Trophoblast cell (in vitro differentiated cells and primary cell): ENCODE results near the gene TP73.

ENCODE experiments used
- DNase-seq, 2 donors: peaks; one replicate each; pipeline ENCODE4 v3.0.0-alpha.2; 2016
- H2AFZ ChIP-seq: 2 replicates; pipeline ENCODE4 v1.6.1; 2013; ENCODE audit warnings: low read length, moderate library complexity, mild to moderate bottlenecking; ENCODE audit not compliant: insufficient read depth, poor library complexity
- H2AK5ac ChIP-seq: 2 replicates; pipeline ENCODE4 v1.6.1; 2013; ENCODE audit warnings: mild to moderate bottlenecking, low read length
- H2BK120ac ChIP-seq: 2 replicates; pipeline ENCODE4 v1.6.1; 2013; ENCODE audit warnings: low read length, mild to moderate bottlenecking, moderate library complexity; ENCODE audit not compliant: insufficient read depth, poor library complexity
- H2BK12ac ChIP-seq: 2 replicates; pipeline ENCODE4 v1.6.1; 2013; ENCODE audit warnings: mild to moderate bottlenecking, low read length, moderate library complexity
- H2BK5ac ChIP-seq: 2 replicates; pipeline ENCODE4 v1.6.1; 2013; ENCODE audit warnings: low read length, low read depth, moderate library complexity, mild to moderate bottlenecking; ENCODE audit not compliant: poor library complexity
- H3K14ac ChIP-seq: 2 replicates; pipeline ENCODE4 v1.6.1; 2013; ENCODE audit warnings: mild to moderate bottlenecking, low read length
- H3K18ac ChIP-seq: 2 replicates; pipeline ENCODE4 v1.6.1; 2013; ENCODE audit warnings: mild to moderate bottlenecking, low read length
- H3K23ac ChIP-seq: 2 replicates; pipeline ENCODE4 v1.6.1; 2013; ENCODE audit warnings: low read length
- H3K27ac ChIP-seq: 2 replicates; pipeline ENCODE4 v1.5.1; 2013; ENCODE audit warnings: low read depth, mild to moderate bottlenecking, inconsistent platforms, low read length, moderate library complexity
- H3K27me3 ChIP-seq: 2 replicates; pipeline ENCODE4 v1.6.1; 2013; ENCODE audit warnings: inconsistent platforms, mild to moderate bottlenecking, low read length, moderate library complexity; ENCODE audit not compliant: insufficient read depth
- H3K36me3 ChIP-seq, 2 experiments: 1 replicate in 1 of 2; 2 replicates in 1 of 2; pipeline ENCODE4 v1.6.1; 2013; ENCODE audit warnings: low read length in 2 of 2, mild to moderate bottlenecking in 2 of 2, moderate library complexity in 1 of 2; ENCODE audit not compliant: insufficient read depth in 2 of 2, control insufficient read depth in 1 of 2
- H3K4ac ChIP-seq: 2 replicates; pipeline ENCODE4 v1.6.1; 2013; ENCODE audit warnings: low read depth, mild to moderate bottlenecking, low read length, moderate library complexity
- H3K4me1 ChIP-seq, 2 experiments: 1 replicate in 1 of 2; 2 replicates in 1 of 2; pipeline ENCODE4 v1.6.1; 2013; ENCODE audit warnings: low read length in 2 of 2, mild to moderate bottlenecking in 2 of 2, moderate library complexity in 1 of 2; ENCODE audit not compliant: insufficient read depth in 2 of 2, control insufficient read depth in 1 of 2
- H3K4me2 ChIP-seq: 2 replicates; pipeline ENCODE4 v1.6.1; 2013; ENCODE audit warnings: inconsistent platforms, mild to moderate bottlenecking, low read length, moderate library complexity
- H3K4me3 ChIP-seq: 2 replicates; pipeline ENCODE4 v1.5.1; 2013; ENCODE audit warnings: mild to moderate bottlenecking, low read depth, low read length, inconsistent platforms
- H3K79me1 ChIP-seq: one replicate; pipeline ENCODE4 v1.6.1; 2013; ENCODE audit warnings: low read length
- H3K79me2 ChIP-seq: 2 replicates; pipeline ENCODE4 v1.6.1; 2013; ENCODE audit warnings: low read length, mild to moderate bottlenecking; ENCODE audit not compliant: control insufficient read depth, insufficient read depth, poor library complexity
- H3K9ac ChIP-seq: 2 replicates; pipeline ENCODE4 v1.6.1; 2013; ENCODE audit warnings: mild to moderate bottlenecking, low read length
- H3K9me3 ChIP-seq: 2 replicates; pipeline ENCODE4 v1.6.1; 2013; ENCODE audit warnings: low read depth, mild to moderate bottlenecking, control low read depth, inconsistent platforms, low read length; ENCODE audit not compliant: insufficient read depth
- H4K12ac ChIP-seq: 2 replicates; pipeline ENCODE4 v1.6.1; 2013; ENCODE audit warnings: low read depth, mild to moderate bottlenecking, low read length, moderate library complexity
- H4K8ac ChIP-seq: 2 replicates; pipeline ENCODE4 v1.6.1; 2013; ENCODE audit warnings: low read depth, mild to moderate bottlenecking, low read length, moderate library complexity
- H4K91ac ChIP-seq: one replicate; pipeline ENCODE4 v1.6.1; 2013; ENCODE audit warnings: low read depth, mild to moderate bottlenecking, low read length, moderate library complexity
- WGBS: extraction: QIAGEN DNeasy Blood & Tissue Kit; methylation state at CpG from one replicate; pipeline ENCODE4 v1.1.7; 2013; ENCODE audit warnings: missing lambda C conversion rate; ENCODE audit not compliant: insufficient read length, insufficient coverage; ENCODE audit errors: extremely low coverage; 5-methylcytosine and 5-hydroxymethylcytosine counted together

Gene TP73

DNA sequence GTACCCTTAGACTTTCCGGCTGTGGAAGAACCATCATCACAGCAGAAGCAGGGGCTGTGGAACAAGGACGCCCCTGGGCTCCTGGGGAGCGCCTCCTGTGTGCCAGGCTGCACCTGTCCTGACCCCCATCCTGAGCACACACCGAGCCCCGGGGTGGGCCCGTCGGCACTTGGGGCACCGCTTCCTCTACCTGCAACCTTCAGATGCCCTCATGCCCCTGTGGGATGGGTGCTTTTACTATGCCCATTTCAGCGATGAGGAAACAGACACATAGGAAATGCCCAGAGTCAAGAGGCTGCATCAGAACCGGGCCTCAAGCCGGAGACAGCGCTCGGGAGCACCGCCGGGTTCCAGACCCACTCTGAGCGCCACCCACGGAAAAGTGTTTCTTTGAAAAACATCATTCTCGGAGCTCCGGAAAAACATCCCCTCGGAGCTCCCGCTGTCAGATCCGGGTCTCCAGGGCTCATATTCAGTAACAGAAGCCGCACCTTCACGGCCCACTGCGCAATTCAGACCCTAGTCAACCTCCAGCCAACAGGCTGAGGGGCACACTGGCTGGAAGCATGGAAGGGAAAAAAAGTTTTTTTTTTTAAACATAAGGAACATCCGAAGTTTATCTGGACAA is 19.5 kb upstream of the TP73 start:
- H4K12ac ChIP-seq: no peak overlapping the region
- H3K27ac ChIP-seq: no peak overlapping the region
- no peak overlapping the region for H3K23ac ChIP-seq
- H3K4ac ChIP-seq: no peak overlapping the region
- H2BK5ac ChIP-seq: no peak overlapping the region
- H3K4me3 ChIP-seq: no peak overlapping the region
- H3K4me1 ChIP-seq: no peaks in the 10 kb centered on the region
- H2BK12ac ChIP-seq: no peak overlapping the region
- DNase-seq: no peak
- no peak overlapping the region for H2AFZ ChIP-seq
- no peak overlapping the region for H4K91ac ChIP-seq
- no CpG with 5 or more reads among the region's 26 CpGs for WGBS
- no peaks in the 10 kb centered on the region for H3K79me2 ChIP-seq
- peaks cover 62 to 85% of the 10 kb centered on the region in 2 experiments for H3K36me3 ChIP-seq
- no peak overlapping the region for H3K14ac ChIP-seq
- H3K9ac ChIP-seq: no peak overlapping the region
- H3K4me2 ChIP-seq: no peak overlapping the region
- H4K8ac ChIP-seq: no peak overlapping the region
- peaks cover 1% of the 10 kb centered on the region for H3K9me3 ChIP-seq
- H2BK120ac ChIP-seq: no peak overlapping the region
- H3K27me3 ChIP-seq: no peaks in the 10 kb centered on the region
- no peaks in the 10 kb centered on the region for H3K79me1 ChIP-seq
- H2AK5ac ChIP-seq: no peak overlapping the region
- H3K18ac ChIP-seq: no peak overlapping the region

GRCh38 chr1:3633344-3634058 is 18.8 kb upstream of the TP73 start:
- H4K12ac ChIP-seq: no peak overlapping the region

GRCh38 chr1:3634059-3634800 is 18.1 kb upstream of the TP73 start:
- no peak overlapping the region for H3K4me2 ChIP-seq
- no peak overlapping the region for H2BK120ac ChIP-seq
- no peak overlapping the region for H2BK5ac ChIP-seq
- H3K27me3 ChIP-seq: no peaks in the 10 kb centered on the region
- H4K12ac ChIP-seq: no peak overlapping the region
- no peak overlapping the region for H3K27ac ChIP-seq
- H3K9ac ChIP-seq: no peak overlapping the region
- no peak overlapping the region for H3K14ac ChIP-seq
- H3K4ac ChIP-seq: no peak overlapping the region
- H2BK12ac ChIP-seq: no peak overlapping the region
- H3K23ac ChIP-seq: no peak overlapping the region
- no peaks in the 10 kb centered on the region for H3K79me1 ChIP-seq
- no peak for DNase-seq
- no peak overlapping the region for H4K91ac ChIP-seq
- H2AK5ac ChIP-seq: no peak overlapping the region
- H3K4me3 ChIP-seq: no peak overlapping the region
- no peak overlapping the region for H2AFZ ChIP-seq
- peaks cover 1% of the 10 kb centered on the region for H3K9me3 ChIP-seq
- WGBS: no CpG with 5 or more reads among the region's 22 CpGs
- H3K4me1 ChIP-seq: no peaks in the 10 kb centered on the region
- H3K79me2 ChIP-seq: no peaks in the 10 kb centered on the region
- H3K36me3 ChIP-seq: peaks cover 55 to 81% of the 10 kb centered on the region in 2 experiments
- H4K8ac ChIP-seq: no peak overlapping the region
- H3K18ac ChIP-seq: no peak overlapping the region

More at GRCh38 chr1:3633344-3634058, 18.8 kb upstream of the TP73 start:
- no peak overlapping the region for H3K4me3 ChIP-seq
- no peak overlapping the region for H3K9ac ChIP-seq
- no peaks in the 10 kb centered on the region for H3K79me2 ChIP-seq
- H2AK5ac ChIP-seq: no peak overlapping the region
- no peaks in the 10 kb centered on the region for H3K79me1 ChIP-seq
- H2BK120ac ChIP-seq: no peak overlapping the region
- H3K18ac ChIP-seq: no peak overlapping the region
- no CpG with 5 or more reads among the region's 28 CpGs for WGBS
- no peak overlapping the region for H4K8ac ChIP-seq
- no peaks in the 10 kb centered on the region for H3K27me3 ChIP-seq
- no peak overlapping the region for H3K27ac ChIP-seq
- H2AFZ ChIP-seq: no peak overlapping the region
- H3K14ac ChIP-seq: no peak overlapping the region
- H3K4ac ChIP-seq: no peak overlapping the region
- H3K36me3 ChIP-seq: peaks cover 57 to 84% of the 10 kb centered on the region in 2 experiments
- H3K9me3 ChIP-seq: peaks cover 1% of the 10 kb centered on the region
- no peaks in the 10 kb centered on the region for H3K4me1 ChIP-seq
- no peak for DNase-seq
- H2BK12ac ChIP-seq: no peak overlapping the region
- no peak overlapping the region for H3K4me2 ChIP-seq
- H3K23ac ChIP-seq: no peak overlapping the region
- no peak overlapping the region for H2BK5ac ChIP-seq
- no peak overlapping the region for H4K91ac ChIP-seq

GRCh38 chr1:3636080-3636479 is 16.2 kb upstream of the TP73 start:
- H2AFZ ChIP-seq: no peak overlapping the region
- H3K36me3 ChIP-seq: peaks cover 48 to 73% of the 10 kb centered on the region in 2 experiments

More at GRCh38 chr1:3636080-3636479, 16.2 kb upstream of the TP73 start:
- DNase-seq: no peak
- no peak overlapping the region for H3K9ac ChIP-seq
- no peak overlapping the region for H4K91ac ChIP-seq
- H2BK120ac ChIP-seq: no peak overlapping the region
- no peak overlapping the region for H3K18ac ChIP-seq
- no peak overlapping the region for H3K27ac ChIP-seq
- H2BK5ac ChIP-seq: no peak overlapping the region
- no peak overlapping the region for H3K4me3 ChIP-seq
- H3K79me1 ChIP-seq: no peaks in the 10 kb centered on the region
- no peaks in the 10 kb centered on the region for H3K27me3 ChIP-seq
- peaks cover 1% of the 10 kb centered on the region for H3K9me3 ChIP-seq
- no peaks in the 10 kb centered on the region for H3K79me2 ChIP-seq
- no peak overlapping the region for H3K4ac ChIP-seq
- no peak overlapping the region for H4K12ac ChIP-seq
- no peaks in the 10 kb centered on the region for H3K4me1 ChIP-seq
- H4K8ac ChIP-seq: no peak overlapping the region
- H3K23ac ChIP-seq: no peak overlapping the region
- no peak overlapping the region for H3K4me2 ChIP-seq
- no peak overlapping the region for H2AK5ac ChIP-seq
- no CpG with 5 or more reads among the region's 14 CpGs for WGBS
- H2BK12ac ChIP-seq: no peak overlapping the region
- no peak overlapping the region for H3K14ac ChIP-seq
